M059J (cell line): Measurements from ENCODE around the gene FN3K. TPM values are rescaled to one million over a fixed set of nuclear protein-coding genes. Genes with fewer than 3 reads are reported as not detected.
A peak's percentile ranks its signal among the peaks of the same experiment; 100 is the strongest.
"Not testable (repeated sequence)": the region's sequence is repeated elsewhere in the genome, so short reads cannot be mapped to it uniquely, and the experiment has no call there.

ENCODE experiments used
- DNase-seq: peaks from one replicate; pipeline ENCODE4 v3.0.0-alpha.2; 2012; ENCODE audit warnings: low read depth
- total RNA-seq: library from RNA; depleted of rRNA; stranded (reverse); fragments of >200 nt; shearing (Covaris generic); gene quantifications from 2 replicates; pipeline ENCODE4 v1.2.3, GENCODE V29; 2014

FN3K gene
- total RNA-seq, 1 experiment from 2014 or later: 0.64 TPM

DNA sequence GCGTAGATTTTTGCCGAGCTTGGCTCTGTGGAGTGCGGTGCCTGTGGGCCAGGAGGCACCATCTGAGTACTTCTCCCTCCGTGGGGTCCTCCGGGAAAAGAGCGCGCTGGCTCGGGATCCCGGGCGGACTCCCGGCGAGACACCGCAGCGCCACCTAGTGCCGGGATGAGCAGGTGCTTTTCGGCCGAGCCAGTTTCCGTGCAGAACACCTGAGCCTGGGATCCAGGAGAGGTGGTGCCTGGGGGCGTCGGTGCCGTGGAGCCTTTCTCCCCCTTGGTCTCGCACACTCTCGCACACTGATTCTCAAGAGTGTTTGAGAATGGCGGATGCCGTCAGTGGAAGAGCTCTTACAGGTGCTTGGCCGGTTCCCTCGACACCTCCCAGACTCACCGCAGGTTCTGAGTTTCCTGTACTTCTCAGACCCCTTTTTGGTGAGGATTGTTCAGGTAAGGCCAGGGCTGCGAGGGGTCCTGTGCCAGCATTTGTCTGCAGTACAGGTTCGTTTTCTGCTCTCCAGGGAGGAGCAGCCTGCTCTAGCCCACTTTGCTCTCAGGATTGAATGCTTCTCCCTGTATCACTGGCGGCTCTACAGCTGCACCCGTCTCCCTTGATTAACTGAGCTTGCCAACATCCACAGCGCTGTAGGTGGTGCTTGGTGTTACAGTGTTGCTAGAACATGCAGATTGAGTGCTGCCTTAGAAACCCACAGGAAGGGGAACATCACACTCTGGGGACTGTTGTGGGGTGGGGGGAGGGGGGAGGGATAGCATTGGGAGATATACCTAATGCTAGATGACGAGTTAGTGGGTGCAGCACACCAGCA lies 39.8 kb downstream of the FN3K start:
- no peak for DNase-seq

DNA sequence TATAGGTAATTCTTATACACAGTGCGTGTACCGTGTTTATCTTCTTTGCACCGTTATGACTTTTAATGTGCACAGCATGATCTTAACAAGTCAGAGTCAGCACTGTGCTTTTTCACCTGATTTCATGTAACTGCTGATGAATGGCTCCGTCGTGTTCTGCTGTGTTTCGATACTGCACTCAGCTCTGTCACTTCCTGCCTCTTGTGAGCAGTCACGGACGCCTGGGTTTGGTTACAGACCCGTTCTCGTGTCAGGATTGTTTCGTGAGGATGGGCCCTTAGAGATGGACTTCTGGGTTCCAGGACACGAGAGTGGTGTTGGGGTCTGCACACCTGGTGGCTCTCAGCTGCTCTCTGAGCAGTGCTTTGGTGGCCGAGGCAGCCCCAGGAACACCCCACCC lies 41.0 kb downstream of the FN3K start:
- DNase-seq: no peak

DNA sequence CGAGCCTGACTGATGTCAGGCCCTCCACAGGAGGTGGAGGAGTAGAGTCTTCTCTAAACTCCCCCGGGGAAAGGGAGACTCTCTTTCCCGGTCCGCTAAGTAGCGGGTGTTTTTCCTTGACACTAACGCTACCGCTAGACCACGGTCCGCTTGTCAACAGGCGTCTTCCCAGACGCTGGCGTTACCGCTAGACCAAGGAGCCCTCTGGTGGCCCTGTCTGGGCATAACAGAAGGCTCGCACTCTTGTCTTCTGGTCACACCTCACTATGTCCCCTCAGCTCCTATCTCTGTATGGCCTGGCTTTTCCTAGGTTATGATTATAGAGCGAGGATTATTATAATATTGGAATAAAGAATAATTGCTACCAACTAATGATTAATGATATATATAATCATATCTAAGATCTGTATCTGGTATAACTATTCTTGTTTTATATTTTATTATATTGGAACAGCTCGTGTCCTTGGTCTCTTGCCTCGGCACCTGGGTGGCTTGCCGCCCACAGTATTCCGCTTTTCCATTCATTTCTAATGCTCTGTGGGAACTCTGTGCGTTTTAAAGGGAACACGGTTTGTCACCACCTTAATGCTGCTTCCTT lies 42.5 kb downstream of the FN3K start:
- DNase-seq: not testable (repeated sequence)

DNA sequence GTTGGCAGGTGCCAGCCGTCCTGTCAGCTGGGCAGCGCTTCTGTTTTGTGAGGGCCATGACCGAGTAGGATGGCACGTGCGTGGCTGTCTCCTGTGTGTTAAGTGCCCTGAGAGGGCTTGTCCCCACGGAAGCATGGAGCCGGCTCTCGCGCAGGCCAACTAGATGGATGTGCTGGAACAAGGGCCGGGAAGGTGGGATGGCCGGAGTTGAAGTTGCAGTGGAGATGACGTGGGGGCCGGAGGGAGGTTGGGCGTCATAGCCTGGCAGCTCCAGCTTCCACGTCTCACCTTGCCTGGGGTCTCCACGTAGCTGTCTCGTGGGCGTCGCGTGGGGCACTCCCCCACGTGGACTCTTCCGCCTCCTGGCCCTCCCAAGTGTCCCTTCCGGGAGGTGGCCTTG lies 44.1 kb downstream of the FN3K start:
- DNase-seq: no peak

DNA sequence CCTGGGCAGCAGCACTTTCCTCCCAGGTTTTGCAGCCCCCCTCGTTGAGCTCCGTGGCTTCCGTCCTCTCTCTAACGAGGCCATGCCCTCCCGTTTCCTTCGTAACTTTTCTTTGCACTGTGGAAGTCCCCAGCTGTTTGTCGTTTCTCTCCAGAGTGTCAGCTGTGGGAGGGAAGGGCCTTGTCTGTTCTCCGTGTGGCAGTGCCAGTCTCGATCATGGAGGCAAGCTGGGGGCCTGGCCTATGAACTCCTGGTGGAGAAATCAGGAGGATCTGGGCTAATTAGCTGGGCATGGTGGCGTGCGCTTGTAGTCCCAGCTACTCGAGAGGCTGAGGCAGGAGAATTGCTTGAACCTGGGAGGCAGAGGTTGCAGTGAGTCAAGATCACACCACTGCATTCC lies 44.8 kb downstream of the FN3K start:
- DNase-seq: no peak

DNA sequence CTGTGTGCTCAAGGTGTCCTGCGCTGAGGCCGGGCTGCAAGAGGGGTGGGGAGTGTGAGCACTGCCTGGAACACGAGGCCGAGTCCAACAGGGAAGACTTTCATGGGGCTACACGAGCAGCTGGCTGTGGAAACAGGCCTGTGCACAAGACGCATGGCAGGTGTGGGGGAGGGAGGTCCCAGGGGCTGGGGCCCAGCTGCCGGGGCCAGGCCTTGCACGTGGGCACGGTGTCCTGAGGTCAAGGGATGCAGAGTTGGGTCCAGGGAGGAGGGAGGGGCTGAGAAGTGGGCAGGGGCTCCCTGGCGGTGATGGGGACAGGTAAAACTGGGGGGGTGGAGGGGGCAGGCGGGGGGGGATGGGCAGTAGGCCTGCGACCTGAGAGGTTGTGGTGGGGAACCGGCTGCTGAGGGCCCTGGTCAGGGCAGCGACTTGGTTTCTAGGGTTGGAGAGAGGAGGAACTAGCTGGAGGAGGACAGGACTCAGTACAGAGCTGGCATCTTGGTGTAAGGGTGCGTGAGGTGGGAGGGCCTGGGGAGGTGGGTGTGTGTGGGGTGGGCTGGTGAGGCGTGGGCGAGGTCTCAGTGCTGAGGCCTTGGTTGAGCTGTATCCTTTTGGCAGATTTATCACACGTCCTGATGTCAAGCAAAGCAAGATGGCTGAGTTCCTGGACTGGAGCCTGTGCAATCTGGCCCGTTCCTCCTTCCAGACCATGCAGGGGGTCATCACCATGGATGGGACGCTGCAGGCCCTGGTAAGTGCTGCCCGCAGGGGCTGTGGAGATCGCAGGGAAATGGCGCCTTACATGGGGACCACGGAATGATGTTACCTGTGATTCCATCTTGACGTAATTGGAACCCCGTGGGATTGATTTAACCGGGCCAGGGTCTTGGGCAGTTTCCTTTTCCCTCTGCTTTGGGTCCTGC lies 45.8 kb downstream of the FN3K start:
- DNase-seq: no peak

DNA sequence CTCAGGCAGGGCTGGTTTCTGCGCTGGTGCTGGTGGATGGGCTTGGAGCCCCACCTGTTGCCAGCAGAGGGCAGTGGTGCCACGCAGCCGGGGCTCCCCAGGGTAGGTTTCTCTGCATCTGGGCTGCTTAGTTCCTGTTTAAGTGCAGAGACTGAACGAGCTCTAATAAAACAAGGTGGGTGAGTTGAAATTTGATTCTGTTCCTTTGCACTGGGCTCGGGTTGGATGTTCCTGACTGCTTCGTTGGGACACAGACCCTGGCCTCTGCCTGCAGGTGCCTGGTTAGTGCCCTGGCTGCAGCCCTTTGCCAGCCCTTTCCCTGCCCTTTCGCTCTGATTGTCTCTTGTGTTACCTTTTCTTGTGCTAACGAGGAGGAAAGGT lies 46.5 kb downstream of the FN3K start:
- peak; percentile 57 for DNase-seq

DNA sequence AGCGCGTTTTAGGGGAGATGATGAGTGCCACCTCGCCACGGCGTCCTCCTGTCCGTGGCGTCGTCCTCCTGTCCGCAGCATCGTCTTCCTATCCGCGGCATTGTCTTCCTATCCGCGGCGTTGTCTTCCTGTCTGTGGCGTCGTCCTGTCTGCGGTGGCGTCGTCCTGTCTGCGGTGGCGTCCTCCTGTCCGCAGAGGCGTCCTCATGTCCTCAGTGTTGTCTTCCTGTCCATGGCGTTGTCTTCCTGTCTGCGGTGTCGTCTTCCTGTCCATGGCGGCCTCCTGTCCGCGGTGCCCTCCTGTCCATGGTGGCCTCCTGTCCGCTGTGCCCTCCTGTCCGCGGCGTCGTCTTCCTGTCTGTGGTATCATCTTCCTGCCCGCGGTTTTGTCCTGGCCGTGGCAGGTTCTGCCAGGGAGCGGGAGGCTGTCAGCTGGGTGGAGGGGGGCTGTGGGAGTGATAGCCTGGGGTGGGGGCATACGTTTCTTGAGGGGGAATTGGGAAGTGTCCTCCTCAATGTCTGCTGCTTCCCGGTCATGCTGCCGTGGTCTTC lies 47.3 kb downstream of the FN3K start:
- DNase-seq: no peak

DNA sequence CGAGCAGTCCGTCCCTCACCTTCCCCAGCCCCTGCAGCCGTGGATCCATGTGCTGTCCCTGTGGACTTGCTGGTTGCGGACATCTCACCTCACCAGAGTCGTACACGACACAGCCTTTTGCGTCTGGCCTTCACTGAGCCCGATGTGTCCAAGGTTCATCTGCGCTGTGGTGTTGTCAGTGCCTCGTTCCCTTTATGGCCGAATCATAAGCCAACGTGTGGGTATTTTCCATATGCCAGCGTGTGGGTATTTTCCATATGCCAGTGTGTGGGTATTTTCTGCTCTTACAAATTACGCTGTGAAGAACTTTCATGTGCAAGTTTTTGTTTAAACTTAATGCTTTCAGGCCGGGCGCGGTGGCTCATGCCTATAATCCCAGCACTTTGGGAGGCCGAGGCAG lies 48.1 kb downstream of the FN3K start:
- no peak for DNase-seq

DNA sequence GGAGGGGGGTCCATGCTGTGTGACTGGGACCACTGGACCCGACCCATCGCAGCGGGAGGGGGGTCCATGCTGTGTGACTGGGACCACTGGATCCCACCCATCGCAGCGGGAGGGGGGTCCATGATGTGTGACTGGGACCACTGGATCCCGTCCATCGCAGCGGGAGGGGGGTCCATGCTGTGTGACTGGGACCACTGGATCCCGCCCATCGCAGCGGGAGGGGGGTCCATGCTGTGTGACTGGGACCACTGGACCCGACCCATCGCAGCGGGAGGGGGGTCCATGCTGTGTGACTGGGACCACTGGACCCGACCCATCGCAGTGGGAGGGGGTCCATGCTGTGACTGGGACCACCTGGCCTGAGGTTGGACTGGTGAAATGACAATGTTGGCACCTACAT lies 50.2 kb downstream of the FN3K start:
- DNase-seq: not testable (repeated sequence)

DNA sequence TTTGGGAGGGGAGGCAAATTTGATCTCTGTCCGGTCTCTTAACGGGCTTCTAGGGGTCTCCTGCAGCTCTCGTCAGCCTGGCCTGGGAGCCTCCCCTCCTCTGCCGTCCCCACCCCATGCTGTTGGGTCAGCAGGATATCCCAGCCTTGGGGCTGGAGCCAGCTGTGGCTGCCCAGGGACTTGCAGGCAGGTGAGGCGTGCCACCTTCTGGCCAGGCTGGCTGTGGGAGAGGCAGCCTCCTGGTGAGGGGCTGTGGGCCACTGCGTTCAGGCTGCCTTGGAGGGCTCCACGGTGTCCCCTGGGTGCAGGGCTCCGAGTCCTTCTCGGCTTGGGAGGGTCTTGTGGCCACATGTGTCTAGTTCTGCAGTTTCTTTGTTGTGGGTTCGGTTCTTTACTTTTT lies 51.0 kb downstream of the FN3K start:
- DNase-seq: no peak

DNA sequence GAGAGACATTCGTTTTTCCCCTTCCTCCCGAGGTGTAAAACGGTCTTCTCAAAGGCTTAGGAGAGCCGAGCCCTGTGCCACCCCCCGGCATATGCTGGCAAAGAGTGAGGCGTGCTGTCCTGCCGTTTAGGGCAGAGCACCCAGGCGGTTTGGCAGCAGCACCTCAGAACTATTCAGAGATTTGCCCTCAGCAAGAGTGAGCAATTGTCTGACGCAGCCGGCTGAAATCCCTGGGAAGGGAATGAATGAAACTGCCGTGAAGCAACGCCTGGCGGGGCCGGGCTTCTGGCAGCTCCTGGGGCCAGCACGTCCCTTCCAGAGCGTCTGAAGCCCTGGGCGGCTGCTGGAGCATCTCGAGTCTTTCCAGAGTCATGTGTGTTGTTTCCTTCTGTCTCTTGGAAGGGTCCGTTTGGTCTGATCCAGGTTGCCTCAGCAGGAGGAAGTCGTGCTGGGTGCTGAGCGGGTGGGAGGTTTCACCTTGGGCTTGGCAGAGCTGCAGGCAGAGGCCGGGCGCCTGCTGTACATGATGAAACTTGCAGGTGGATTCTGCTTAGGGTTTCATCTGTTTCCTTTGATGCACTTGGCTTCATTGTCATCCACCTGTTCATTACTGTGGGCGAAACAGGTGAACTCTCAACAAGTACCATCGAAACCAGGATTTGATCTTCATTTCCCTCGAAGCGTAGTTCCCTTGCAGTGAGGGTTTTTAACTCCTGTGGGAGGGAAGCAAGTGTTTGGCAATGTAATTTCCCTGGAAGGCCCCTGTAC lies 51.9 kb downstream of the FN3K start:
- DNase-seq: peak; percentile 25

DNA sequence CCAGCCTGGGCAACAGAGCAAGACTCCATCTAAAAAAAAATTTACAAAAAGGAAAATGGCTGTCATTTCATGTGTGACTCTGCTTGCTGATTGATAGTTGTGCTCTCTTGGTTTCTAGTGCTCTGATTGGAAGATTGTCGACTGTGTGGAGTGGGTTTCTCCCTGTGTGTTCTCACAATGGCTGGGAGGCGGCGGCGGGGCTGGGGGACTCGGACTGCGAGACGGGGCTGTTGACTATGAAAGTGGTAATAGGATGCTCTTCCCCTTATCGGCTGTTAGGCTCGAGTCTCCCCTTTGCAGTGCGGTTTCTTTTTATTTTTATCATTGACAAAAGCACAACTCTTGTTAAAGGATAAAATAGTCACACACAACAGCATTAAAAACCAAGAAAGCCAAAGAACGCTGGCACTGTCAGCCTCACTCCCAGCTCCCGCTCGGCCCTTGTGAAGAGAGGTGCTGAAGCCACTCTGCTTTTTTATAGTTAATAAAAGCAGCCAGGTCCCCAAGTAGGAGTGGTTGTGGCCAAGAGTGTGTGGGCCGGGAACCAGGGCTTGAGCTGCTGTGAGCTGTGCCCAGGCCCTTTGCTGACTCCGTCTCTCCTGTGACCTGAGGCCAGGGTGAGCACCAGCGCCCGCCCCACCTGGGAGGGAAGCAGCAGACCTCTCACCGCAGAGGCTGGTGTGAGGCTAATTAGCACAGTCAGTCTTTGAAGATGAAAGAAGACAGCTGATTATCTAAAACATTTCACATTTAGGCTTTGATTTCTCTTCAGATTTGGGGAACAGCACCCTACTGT lies 53.0 kb downstream of the FN3K start:
- no peak for DNase-seq

DNA sequence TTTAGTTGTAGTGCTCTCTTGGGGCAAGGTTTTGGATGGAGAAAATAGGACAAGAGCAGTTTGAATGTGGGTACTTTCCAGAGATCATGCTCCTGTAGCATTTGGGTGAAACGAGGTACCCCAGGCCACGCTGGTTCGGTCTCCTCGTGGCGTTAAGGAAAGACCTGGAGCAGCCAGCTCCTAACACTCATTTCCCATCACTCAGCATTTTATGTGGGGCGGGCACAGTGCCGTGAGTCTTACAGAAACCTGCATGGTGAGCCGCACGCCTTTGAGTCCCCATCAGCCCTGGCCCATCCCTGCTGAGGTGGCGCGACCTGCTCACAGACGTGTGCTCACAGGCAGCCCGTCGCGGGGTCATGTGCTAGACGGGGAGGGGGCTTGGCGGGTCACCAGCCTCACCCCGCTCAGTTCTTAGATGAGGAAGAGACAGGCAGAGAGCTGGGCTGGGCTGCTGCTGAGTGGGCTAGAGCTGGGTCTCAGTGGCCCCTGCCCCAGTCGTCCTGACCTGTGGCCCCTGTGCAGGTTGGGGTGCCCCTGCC lies 53.7 kb downstream of the FN3K start:
- no peak for DNase-seq

DNA sequence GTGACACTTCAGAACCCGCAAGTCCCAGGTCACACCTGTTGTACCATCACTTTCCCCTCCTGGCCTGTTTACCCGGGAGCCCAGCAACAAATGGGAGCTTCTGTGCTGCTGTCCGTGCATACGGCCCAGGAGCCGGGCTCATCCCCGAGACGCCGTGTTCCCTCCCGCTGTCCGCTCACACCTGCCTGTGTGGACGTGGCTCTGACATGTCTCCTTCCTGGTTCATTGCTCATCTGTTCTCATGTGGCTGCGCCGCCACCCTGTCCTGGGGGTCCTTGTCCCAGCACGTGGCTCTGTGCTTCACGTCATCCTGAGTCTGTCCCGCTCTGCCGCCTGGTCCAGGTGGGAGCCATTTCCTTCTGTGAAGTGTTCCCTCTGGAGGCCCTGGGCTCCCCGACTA lies 54.4 kb downstream of the FN3K start:
- DNase-seq: no peak

DNA sequence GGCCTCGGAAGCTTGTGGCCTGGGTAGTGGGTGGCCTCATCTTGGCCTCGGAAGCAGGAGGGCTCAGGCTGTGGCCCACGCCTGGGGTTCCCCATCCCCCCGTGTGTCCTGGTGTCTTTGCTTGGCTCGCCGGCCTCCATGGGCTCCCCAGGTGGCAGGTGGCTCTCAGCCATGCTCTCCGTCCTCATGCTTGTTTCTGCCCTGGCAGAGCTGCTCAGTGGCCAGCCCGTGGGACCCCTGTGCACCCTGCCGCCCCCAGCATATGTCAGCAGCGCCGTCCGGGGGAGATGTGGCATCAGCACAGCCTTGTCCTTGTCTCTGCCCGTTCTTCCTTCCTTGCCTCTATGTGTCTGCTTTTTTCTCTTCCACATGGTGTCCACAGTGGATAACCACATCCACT lies 55.0 kb downstream of the FN3K start:
- DNase-seq: no peak

DNA sequence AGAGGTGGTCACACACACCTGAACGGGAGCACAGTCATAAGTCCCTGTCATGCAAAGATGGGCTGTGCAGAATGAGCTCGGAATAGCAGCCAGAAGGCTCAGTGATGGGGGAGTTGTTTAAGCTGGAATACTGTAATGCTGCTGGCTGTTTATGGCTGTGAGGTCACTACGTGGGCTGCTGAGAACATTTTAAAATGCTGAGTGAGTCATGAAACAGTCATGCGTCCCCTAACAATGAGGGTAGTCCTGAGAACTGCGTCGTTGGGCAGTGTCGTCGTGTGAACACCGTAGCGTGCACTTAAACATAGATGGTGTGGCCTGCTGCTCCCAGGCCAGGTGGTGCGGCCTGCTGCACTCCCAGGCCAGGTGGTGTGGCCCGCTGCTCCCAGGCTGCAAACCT lies 56.1 kb downstream of the FN3K start:
- peak; percentile 89 for DNase-seq

DNA sequence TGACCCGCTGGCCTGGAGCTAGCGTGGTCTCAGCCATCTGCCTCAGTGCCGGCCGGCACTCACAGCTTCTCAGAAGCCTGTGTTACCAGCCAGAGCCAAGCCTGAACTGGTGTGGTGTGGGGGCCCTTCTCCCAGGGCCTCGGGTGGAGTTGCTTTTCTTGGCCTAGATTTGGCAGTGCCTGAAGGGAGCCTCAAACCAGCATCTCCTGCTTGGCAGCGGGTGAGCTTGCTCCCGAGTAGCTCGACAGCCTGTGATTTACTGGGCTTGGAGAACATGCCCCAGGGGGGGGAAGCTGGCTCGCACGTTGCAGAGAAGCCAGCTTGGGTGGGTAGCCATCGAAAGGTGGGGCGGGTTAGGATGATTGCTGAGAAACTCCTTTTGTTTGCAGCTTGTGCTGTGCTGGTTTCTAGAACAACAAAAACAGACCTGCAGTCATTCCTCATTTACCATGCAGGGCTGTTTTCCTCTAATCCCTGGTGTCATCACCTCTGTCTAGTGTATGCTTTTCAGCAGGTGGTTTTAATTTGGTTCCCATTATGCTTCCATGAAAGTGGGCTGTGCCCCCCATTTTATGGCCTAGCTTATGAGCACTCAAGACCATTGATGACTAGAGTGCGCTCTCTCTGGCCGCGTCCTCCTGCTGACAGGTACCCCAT lies 58.7 kb downstream of the FN3K start:
- DNase-seq: no peak

DNA sequence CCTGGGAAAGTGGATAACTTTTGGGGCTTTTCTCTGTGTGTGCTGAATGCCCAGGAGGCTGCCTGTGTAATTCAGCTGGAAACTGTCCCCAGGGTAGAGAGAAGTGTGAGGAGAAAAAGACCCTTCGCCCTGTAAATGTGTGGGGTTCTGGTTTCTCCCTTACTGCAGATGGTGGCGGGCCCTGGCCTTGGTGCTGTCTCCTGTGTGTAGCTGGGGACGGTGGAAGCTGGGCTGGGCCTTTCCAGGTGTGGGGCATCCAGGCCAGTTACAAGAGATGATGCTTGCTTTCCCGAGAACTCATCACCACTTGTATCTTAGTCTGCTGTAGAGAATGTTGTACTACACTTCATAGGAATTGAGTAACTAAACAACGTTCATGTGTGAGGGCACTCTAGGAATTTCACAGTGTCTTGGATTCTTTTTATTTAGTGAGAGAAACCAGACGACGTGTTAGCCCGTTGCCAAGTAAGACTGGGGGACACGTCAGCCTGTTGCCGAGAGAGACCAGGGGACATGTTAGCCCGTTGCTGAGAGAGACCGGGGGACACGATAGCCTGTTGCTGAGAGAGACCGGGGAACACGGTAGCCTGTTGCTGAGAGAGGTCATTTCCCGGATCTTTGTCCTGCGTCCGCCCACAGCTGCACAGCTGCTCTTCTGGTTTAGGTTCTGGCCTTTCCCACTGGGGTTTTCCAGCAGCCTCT lies 59.5 kb downstream of the FN3K start:
- DNase-seq: no peak
